Glutamatergic neuron (in vitro differentiated cells): ENCODE results near the gene PEX12. TPM values are rescaled to one million over a fixed set of nuclear protein-coding genes. Genes with fewer than 3 reads are reported as not detected.

Experiments
- DNase-seq: peaks from one replicate; pipeline ENCODE4 v3.0.0; 2022
- H3K27ac Mint-ChIP-seq: one replicate; pipeline ENCODE4 v1.8.0; 2020; ENCODE audit warnings: mild to moderate bottlenecking, mixed read lengths, inconsistent platforms; ENCODE audit not compliant: unreplicated experiment
- H3K27me3 Mint-ChIP-seq: one replicate; pipeline ENCODE4 v1.8.0; 2020; ENCODE audit warnings: mild to moderate bottlenecking, moderate library complexity, mixed read lengths, inconsistent platforms; ENCODE audit not compliant: unreplicated experiment
- H3K36me3 Mint-ChIP-seq: one replicate; pipeline ENCODE4 v1.8.0; 2020; ENCODE audit warnings: mild to moderate bottlenecking, mixed read lengths, inconsistent platforms; ENCODE audit not compliant: unreplicated experiment
- H3K4me1 Mint-ChIP-seq: one replicate; pipeline ENCODE4 v1.8.0; 2020; ENCODE audit warnings: mild to moderate bottlenecking, low read depth, mixed read lengths, inconsistent platforms; ENCODE audit not compliant: unreplicated experiment
- H3K4me3 Mint-ChIP-seq: one replicate; pipeline ENCODE4 v1.8.0; 2020; ENCODE audit warnings: mild to moderate bottlenecking, mixed read lengths, inconsistent platforms; ENCODE audit not compliant: unreplicated experiment
- H3K9me3 Mint-ChIP-seq: one replicate; pipeline ENCODE4 v1.8.0; 2020; ENCODE audit warnings: mild to moderate bottlenecking, moderate library complexity, mixed read lengths, inconsistent platforms; ENCODE audit not compliant: unreplicated experiment
- total RNA-seq: library from RNA; stranded (reverse); fragmentation: NEBNext Ultra II Directional; extraction: Animal tissue kit (Norgen Biotek cat#: 25700); gene quantifications from one replicate; pipeline ENCODE4 v1.2.1, GENCODE V29; 2021; ENCODE audit not compliant: unreplicated experiment
- TF ChIP-seq, protein P1 (sequence below): fragments of 200-600 bp; sonication (generic); IDR thresholded peaks from one replicate; pipeline ENCODE4 v1.5.0; 2021; ENCODE audit not compliant: partially characterized antibody, unreplicated experiment

PEX12 gene
- total RNA-seq, 1 donor from 2014 or later, result 3.1 TPM

DNA sequence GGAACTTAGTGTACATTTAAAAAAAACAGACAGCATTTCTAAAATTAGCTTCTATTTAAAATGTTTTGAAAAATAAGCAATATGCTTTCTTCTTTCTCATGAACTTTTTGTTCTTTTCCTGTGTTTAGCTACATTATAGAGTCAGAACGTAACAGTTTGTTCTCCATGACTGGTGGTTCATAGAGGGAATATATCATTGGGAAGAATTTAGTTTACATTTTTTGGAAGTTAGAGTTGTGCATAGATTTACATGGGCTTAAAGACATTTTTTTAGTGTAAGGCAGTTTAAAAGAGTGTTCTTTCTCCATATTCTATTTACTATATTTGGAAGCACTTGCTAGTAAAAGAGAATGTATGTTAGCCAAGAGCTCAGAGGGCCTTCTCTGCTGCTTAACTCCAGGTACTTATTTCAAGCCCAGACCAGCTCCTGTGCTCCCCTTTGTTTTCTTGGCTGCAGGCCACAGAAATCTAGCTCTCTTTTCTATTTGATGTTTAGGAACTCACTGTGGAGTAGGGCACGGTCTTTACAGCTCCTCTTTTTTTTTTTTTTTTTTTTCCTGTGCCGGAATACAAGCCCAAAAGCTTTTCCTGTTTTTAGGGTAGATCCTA lies 29.0 kb upstream of the PEX12 start:
- no peak for DNase-seq
- Mint-ChIP-seq H3K36me3 (no peaks in the 10 kb centered on the region), H3K9me3 (no peaks in the 10 kb centered on the region), H3K27me3 (no peaks in the 10 kb centered on the region), H3K4me3 (no peak overlapping the region), H3K4me1 (no peaks in the 10 kb centered on the region), H3K27ac (no peak overlapping the region)
- TF ChIP-seq, protein P1, sequence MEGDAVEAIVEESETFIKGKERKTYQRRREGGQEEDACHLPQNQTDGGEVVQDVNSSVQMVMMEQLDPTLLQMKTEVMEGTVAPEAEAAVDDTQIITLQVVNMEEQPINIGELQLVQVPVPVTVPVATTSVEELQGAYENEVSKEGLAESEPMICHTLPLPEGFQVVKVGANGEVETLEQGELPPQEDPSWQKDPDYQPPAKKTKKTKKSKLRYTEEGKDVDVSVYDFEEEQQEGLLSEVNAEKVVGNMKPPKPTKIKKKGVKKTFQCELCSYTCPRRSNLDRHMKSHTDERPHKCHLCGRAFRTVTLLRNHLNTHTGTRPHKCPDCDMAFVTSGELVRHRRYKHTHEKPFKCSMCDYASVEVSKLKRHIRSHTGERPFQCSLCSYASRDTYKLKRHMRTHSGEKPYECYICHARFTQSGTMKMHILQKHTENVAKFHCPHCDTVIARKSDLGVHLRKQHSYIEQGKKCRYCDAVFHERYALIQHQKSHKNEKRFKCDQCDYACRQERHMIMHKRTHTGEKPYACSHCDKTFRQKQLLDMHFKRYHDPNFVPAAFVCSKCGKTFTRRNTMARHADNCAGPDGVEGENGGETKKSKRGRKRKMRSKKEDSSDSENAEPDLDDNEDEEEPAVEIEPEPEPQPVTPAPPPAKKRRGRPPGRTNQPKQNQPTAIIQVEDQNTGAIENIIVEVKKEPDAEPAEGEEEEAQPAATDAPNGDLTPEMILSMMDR, result no peak

DNA sequence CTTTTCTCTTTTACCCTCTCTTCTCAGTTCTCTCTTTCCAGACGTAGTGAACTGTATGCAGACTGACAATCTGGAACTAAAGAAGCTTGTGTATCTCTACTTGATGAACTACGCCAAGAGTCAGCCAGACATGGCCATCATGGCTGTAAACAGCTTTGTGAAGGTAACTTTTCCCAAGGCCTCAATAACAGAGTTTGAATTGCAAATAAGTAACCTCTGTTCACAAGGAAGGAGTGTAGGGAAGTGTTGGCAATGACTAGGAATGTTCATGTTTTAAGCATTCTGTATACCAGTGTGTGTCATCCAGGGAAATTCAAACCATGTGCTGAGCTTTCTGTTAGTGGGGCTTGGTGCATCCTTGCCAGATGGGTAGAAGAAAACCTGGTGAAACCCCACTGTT lies 27.3 kb upstream of the PEX12 start:
- TF ChIP-seq, protein P1, result no peak
- DNase-seq, result no peak
- no peak overlapping the region for H3K27ac Mint-ChIP-seq
- no peaks in the 10 kb centered on the region for H3K36me3 Mint-ChIP-seq
- H3K27me3 Mint-ChIP-seq, result no peaks in the 10 kb centered on the region
- no peak overlapping the region for H3K4me3 Mint-ChIP-seq
- no peaks in the 10 kb centered on the region for H3K4me1 Mint-ChIP-seq
- no peaks in the 10 kb centered on the region for H3K9me3 Mint-ChIP-seq

DNA sequence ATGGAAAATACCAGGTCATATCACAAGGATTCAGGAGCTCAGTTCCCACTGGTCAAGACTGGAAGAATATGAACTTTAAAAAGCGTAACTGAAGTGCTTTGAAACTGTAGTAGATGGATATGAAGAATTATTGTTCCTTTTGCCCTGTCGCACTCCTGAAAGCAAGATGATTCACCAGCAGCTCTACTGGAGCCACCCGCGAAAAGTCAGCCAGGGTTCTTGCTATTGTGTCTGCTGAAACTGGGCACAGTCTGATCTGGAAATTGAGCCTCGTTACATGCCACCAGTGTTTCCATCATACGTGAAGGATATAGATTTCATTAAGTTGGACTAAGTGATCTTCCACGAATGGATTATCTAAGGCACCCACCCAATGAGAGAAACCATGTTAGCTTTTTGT lies 25.3 kb upstream of the PEX12 start:
- TF ChIP-seq, protein P1, result no peak
- H3K27ac Mint-ChIP-seq, result no peak overlapping the region
- no peaks in the 10 kb centered on the region for H3K27me3 Mint-ChIP-seq
- H3K9me3 Mint-ChIP-seq, result no peaks in the 10 kb centered on the region
- no peak for DNase-seq
- H3K4me3 Mint-ChIP-seq, result no peak overlapping the region
- no peaks in the 10 kb centered on the region for H3K4me1 Mint-ChIP-seq
- no peaks in the 10 kb centered on the region for H3K36me3 Mint-ChIP-seq

DNA sequence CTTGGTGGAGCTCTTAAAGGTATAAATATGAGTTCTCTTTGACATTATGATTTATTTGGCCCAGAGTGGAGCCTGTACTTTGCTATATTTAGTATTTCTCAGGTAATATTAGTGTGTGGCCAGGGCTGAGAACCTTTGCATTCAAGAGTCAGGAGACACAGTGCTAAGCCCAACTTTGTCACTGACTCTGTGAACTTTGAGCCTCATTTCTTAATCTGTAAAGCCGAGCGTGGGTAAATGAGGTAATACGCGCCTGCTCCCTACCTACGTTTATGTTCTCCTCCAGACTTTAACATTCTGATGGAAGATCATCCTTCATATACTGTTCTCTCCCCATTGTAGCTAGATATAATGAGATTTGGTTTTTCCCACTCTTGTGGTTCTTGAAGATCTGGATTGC lies 19.2 kb upstream of the PEX12 start:
- H3K4me1 Mint-ChIP-seq, result no peaks in the 10 kb centered on the region
- H3K36me3 Mint-ChIP-seq, result no peaks in the 10 kb centered on the region
- no peak overlapping the region for H3K27ac Mint-ChIP-seq
- TF ChIP-seq, protein P1, result no peak
- no peak for DNase-seq
- H3K4me3 Mint-ChIP-seq, result no peak overlapping the region
- H3K9me3 Mint-ChIP-seq, result no peaks in the 10 kb centered on the region
- H3K27me3 Mint-ChIP-seq, result peaks cover 2% of the 10 kb centered on the region

DNA sequence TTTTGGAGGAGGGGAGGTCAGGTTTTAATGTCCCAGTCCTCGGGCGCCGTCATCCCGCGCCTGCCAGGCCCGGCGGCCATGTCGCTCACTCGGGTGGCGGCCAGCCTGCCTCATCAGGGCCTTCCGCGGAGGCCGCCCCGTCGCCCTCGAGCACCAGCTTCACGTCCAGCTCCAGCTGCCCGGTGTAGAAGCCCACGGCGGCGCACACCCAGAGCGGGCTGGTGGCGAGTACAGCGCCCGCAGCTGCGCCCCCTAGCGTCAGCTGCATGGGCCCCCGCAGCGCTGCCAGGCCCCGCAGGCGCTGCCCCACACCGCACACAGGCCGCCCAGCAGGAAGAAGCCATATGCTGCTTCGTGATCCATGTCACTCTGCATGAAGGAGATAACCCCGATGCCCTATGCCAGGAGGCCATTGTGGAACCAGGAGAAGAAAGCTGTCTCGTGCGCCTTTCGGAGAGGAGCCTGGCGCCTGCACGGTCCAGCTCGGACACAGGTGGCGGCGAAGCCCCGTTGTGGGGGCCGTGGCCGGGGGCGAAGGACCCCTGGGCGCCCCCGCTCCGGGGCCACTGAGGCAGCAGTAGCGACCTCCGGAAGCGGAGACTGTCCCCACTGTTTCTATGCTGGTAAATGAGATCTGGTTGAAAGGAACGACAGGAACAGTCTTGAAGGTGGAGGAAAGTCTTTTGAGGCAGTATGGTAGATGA lies 18.3 kb upstream of the PEX12 start:
- H3K4me1 Mint-ChIP-seq, result no peaks in the 10 kb centered on the region
- no peaks in the 10 kb centered on the region for H3K36me3 Mint-ChIP-seq
- peak; percentile 37 for DNase-seq
- no peaks in the 10 kb centered on the region for H3K9me3 Mint-ChIP-seq
- TF ChIP-seq, protein P1, result peak; percentile 61
- peaks cover 2% of the 10 kb centered on the region for H3K27me3 Mint-ChIP-seq
- no peak overlapping the region for H3K4me3 Mint-ChIP-seq
- no peak overlapping the region for H3K27ac Mint-ChIP-seq
